SK-N-MC (cell line): ENCODE data around the gene DMTF1.

ENCODE experiments used
- EZH2 ChIP-seq: fragments of 200-600 bp; sonication (generic); IDR thresholded peaks from one replicate; pipeline ENCODE4 v1.6.1; 2017; ENCODE audit warnings: antibody characterized with exemption
- FOXP2 ChIP-seq: optimal IDR thresholded peaks from 2 replicates; pipeline ENCODE3; 2011; ENCODE audit warnings: mild to moderate bottlenecking, moderate library complexity; ENCODE audit not compliant: insufficient read depth; ENCODE audit errors: extremely low read length, control extremely low read depth
- POLR2AphosphoS5 ChIP-seq: IDR thresholded peaks from 2 replicates; pipeline ENCODE4 v1.6.1; 2012; ENCODE audit warnings: mild to moderate bottlenecking, low read depth, low read length, borderline replicate concordance

DNA sequence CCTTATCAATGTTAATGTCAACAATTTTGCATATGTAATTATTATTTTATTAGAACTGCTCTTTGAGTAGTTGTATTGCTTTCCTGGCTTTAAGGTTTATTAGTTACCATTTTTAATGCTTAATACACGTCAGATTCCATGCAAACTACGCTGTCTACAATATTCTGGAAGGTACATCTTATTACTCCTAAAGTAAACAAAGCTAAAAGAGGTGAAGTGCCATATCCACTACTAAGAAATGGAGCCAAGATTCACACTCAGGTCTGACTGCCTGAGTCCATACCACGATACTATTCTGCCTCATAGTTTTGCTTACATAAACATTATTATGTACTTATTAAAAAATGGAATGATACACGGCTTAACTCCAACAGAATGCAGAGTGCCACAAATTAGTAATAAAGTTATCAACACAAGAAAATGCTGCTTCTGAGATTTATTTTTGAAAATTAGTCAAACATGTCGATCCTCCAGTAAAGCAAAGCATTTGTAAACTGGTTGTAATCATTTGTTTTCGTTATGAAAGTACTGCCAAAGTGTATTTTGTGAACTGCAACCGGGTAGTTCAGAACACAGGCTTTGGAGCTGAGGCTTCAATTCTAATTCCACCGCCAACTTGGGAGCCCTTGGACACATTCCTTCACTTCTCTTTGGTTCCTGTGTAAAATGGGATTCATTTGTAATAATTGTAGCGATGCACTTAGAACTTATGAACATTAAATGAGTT is 1.1 kb upstream of the DMTF1 start:
- TF ChIP-seq POLR2AphosphoS5 (no peak), EZH2 (no peak), FOXP2 (no peak)
